H1 (cell line): ENCODE data around the gene PRPS1. TPM values are rescaled to one million over a fixed set of nuclear protein-coding genes. Genes with fewer than 3 reads are reported as not detected.

ENCODE experiments used
- BCL11A ChIP-seq, 2 experiments: IDR thresholded peaks; one replicate each; pipeline ENCODE4 v1.6.1; 2011; ENCODE audit warnings: low read depth in 2 of 2, low read length in 2 of 2, mild to moderate bottlenecking in 2 of 2
- polyA plus RNA-seq, 7 experiments: library from polyadenylated mRNA; depleted of rRNA in 3 of 7; stranded (reverse) in 5 of 7; unstranded in 2 of 7; fragments of >200 nt in 5 of 7; fragments of 200-250 nt in 2 of 7; gene quantifications; 1 replicate in 5 of 7; 2 replicates in 1 of 7; 4 replicates in 1 of 7; pipeline versions ENCODE4 v1.2.1 to v1.2.3, GENCODE V29; 2011 to 2013; ENCODE audit warnings: missing spikeins in 2 of 7, mixed read lengths in 2 of 7
- total RNA-seq: library from RNA; stranded (reverse); fragmentation: NEBNext Ultra II Directional; extraction: Animal tissue kit (Norgen Biotek cat#: 25700); gene quantifications from 2 replicates; pipeline ENCODE4 v1.2.1, GENCODE V29; 2021

The PRPS1 gene
- total and polyA plus RNA-seq, 2 of the 8 experiments (the other 6 are each of a cell fraction or from before 2014, with no cell fraction given) = 90.1 to 110 TPM

DNA sequence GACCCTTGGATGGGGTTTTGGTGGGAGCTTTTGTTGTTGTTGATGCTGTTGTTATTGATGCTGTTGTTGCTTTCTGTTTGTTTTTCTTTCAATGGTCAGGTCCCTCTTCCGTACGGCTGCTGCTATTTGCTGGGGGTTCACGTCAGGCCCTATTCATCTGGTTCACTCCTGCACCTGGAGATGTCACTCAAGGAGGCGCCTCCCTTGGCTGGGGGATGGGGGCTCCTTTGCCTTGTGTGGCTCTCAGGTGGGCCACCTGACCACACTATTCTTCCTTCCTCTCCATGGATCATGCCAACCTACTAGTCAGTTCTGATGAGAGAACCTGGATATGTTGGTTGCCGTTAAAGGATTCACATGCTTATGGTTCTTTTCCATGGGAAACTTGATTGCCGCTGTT lies 39.1 kb upstream of the PRPS1 start (continued):
- TF ChIP-seq BCL11A (IDR thresholded peaks at IDR 0.05; ENCODE audit: low read depth in 2 of 2, low read length in 2 of 2) = no peak
